ENCODE results near the gene MYADM.

GRCh38 chr19:53874606-53874990 is 6.9 kb downstream of the MYADM start:
- TF ChIP-seq POLR2A (IDR thresholded peaks at IDR 0.05; ENCODE audit: low read length) (no peak), GATA1 (IDR thresholded peaks at IDR 0.05; ENCODE audit: low read depth, low read length) (no peak)
